DMS114 treated with DMSO at 0.1 percent for 48 hours (cell line): ENCODE results near the gene MACROD2.
A peak's percentile ranks its signal among the peaks of the same experiment; 100 is the strongest.
"Not testable (repeated sequence)": the region's sequence is repeated elsewhere in the genome, so short reads cannot be mapped to it uniquely, and the experiment has no call there.

Experiments used
- DNase-seq: peaks from one replicate; lab custom pipeline; 2025; ENCODE audit not compliant: unreplicated experiment; lab: John Stamatoyannopoulos, UW

The MACROD2 gene

DNA sequence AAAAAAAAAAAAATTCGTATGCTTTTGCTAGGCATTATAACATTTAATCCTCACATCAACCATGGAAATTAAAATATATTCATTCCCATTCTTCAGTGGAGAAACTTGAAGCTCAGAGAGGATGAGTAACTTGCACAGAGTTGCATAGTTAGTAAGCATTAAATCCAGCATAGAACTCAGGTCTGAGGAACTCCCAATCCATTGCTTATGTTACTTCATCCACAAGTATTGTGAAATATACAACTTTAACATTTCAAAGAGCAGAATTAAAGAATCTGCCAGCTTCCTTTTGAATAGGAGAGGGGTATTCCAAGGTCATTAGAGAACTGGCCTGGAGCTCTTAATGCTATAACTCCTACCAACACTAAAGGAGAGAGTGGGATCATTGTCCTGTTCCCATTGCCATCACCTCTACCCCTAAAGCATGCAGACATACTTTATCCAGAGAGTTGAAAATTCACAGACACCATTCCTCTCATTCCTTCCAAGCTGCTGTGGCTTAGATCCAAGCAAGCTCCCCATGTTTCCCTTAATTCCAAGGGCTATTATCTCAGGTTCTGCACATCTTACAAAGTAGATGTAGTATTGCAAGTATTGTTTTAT, 250.2 kb downstream of the MACROD2 start:
- no peak for DNase-seq

- no peak for DNase-seq
Measured at GRCh38 chr20:14259689-14260088, 264.4 kb downstream of the MACROD2 start.

GRCh38 chr20:14260367-14260766, 265.1 kb downstream of the MACROD2 start:
- DNase-seq, result no peak

DNA sequence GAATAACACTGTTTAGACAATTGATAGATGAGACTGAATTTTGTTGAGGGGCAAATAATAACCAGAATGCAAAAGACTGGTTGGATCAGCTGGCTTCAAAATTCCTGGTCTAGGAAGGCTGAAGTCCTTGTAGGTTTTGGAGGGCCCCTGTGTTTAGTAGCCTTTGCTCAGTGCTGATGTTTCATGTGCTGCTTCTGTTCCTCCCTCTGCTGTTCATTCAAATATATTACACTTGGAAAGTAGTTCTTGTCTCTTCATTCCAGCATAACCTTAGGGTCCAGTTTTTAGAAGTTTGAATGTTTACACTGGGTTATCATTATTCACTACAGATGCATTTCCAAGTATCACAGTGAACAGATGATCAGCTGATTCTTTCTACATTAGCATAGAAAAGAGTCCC, 269.6 kb downstream of the MACROD2 start:
- peak; percentile 8 for DNase-seq

- DNase-seq, result no peak
Measured at GRCh38 chr20:14266246-14266645, 270.9 kb downstream of the MACROD2 start.

DNA sequence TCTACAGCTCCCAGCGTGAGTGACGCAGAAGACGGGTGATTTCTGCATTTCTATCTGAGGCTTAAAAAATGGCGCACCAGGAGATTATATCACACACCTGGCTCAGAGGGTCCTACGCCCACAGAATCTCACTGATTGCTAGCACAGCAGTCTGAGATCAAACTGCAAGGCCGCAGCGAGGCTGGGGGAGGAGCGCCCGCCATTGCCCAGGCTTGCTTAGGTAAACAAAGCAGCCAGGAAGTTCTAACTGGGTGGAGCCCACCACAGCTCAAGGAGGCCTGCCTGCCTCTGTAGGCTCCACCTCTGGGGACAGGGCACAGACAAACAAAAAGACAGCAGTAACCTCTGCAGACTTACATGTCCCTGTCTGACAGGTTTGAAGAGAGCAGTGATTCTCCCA, 275.4 kb downstream of the MACROD2 start:
- DNase-seq, result not testable (repeated sequence)

GRCh38 chr20:14282140-14282539, 286.8 kb downstream of the MACROD2 start:
- no peak for DNase-seq

GRCh38 chr20:14284443-14284842, 289.1 kb downstream of the MACROD2 start:
- DNase-seq, result no peak

- no peak for DNase-seq
Measured at GRCh38 chr20:14288341-14289330, 293.3 kb downstream of the MACROD2 start.

GRCh38 chr20:14291502-14291901, 296.2 kb downstream of the MACROD2 start:
- no peak for DNase-seq

DNA sequence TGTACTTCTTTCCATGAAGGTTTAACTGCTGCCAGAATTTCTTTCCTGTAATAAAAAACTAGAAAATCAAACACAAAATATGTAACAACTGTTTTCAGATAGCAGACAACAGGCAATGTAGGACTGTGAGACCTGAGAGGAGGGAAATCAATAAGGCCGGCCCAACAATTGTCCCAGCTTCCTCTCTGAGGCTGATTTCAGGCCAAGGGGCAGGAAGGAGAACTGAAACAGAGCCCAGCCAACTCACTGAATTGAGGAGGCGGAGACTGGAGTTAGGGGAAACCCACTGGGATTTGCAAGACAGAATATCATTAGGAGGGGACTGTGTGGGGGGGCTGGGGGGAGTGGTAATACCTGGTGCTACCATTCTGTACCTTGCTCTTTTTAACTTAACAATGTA, 299.9 kb downstream of the MACROD2 start:
- DNase-seq, result no peak

DNA sequence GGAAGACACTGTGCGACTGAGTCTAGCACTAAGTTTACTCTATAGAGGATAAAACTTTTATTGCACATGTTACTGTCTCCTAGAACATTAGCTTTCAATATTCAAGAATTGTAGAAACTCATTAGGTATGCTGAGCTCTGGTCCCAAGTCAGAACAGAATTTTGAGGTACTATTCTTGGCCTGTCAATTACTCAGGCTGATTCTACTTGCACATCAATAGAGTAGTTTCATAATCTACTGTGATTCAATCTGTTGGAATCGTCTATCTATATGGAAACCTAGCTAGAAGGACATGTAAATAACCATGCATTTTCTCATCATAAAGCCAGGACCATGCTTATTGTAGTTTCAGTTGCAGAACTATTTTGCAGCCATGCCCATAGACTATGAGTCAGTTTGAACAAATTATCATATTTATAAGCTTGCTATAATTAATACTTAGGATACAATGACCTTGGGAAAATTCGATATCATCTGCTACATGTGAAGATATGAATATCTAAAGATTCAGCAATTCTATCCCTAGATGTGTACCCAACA, 300.5 kb downstream of the MACROD2 start:
- no peak for DNase-seq

DNA sequence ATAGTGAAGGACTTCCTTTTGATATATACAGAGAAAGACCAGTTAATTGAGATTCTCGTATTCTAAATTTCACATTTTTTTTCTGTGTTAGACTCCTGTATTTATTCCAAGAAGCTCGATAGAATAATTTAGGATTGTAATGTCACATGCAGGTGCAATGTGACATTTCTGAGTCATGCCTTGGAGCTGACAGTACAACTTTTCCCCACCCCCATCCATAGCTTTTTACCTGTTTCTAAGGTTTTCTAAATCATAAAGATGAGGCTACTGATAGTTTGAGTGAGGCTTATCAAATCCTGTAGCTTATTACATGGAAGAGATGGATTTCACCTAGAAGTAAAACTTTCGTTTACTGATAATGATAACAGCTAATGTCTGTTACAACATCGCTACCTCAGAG, 304.5 kb downstream of the MACROD2 start:
- DNase-seq, result no peak

- no peak for DNase-seq
Measured at GRCh38 chr20:14303106-14303505, 307.8 kb downstream of the MACROD2 start.

DNA sequence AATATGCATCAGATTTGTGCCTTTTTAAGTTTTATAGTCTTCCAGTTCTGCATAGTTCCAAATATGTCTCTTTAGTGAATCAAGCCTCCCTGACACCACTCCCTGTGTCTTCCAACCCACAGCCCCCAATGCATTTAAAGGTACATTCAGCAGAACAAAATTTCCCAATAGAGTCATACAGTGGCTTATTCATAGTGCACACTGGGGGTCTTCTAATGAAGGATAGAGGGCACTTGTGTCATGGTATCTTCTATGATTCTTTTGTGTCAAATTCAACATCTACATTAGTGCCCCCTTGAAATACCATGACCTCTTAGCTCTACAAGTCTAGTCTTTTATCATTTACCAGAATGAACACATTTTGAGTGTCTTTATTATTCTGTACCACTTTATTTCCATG, 308.3 kb downstream of the MACROD2 start:
- no peak for DNase-seq

- no peak for DNase-seq
Measured at GRCh38 chr20:14304472-14304871, 309.2 kb downstream of the MACROD2 start.

GRCh38 chr20:14307956-14308355, 312.6 kb downstream of the MACROD2 start:
- no peak for DNase-seq

- no peak for DNase-seq
Measured at GRCh38 chr20:14310977-14311627, 315.8 kb downstream of the MACROD2 start.

- no peak for DNase-seq
Measured at GRCh38 chr20:14312001-14312400, 316.7 kb downstream of the MACROD2 start.

DNA sequence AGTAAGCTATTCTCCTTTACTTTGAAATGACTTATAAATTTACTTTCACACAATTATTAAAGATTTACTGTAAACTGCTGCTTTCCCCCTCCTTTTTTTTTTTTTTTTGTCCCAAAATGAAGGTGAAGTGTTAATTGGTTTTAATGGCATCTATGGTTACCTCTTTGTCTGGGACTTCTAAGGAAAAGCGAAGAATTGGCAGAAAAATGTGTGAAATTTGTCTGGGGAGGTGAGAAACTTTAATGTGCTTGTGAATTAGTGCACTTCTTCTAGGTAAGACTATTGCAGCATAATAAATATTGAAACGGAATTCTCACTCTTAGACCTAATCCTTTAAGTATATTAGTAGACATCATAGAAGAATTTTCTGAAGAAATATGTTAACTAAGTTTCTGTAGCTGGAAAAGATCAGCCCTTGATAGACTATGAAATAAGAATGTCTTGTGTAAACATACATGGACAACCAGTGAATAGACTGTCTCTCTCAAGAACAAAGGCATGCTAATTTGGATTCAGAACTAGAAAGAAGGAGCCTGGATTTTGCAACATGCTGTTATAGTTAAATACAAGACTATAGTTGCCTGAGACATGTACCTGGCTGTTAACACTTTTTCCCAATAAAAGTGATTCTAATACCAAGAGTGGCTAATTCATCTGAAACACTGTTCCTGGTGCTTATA, 318.2 kb downstream of the MACROD2 start:
- no peak for DNase-seq

- DNase-seq, result no peak
Measured at GRCh38 chr20:14319704-14320103, 324.4 kb downstream of the MACROD2 start.
